H1 (cell line): Measurements from ENCODE around the gene ITGA11. TPM values are rescaled to one million over a fixed set of nuclear protein-coding genes. Genes with fewer than 3 reads are reported as not detected.

Experiments
- CTCF ChIA-PET: fragments of 300-600 bp; sonication (Branson Sonifier 250); formaldehyde crosslinking; loops from one replicate; lab custom pipeline; 2021; ENCODE audit not compliant: partially characterized antibody; lab: Charles Lee
- POLR2A ChIA-PET: fragments of 300-600 bp; sonication (Branson Sonifier 250); formaldehyde crosslinking; loops from one replicate; lab custom pipeline; 2021; ENCODE audit warnings: inconsistent platforms; ENCODE audit not compliant: partially characterized antibody; lab: Charles Lee
- DNase-seq, 2 experiments: peaks; one replicate each; pipeline versions ENCODE4 v3.0.0 to v3.0.0-alpha.2; 2010 to 2022; ENCODE audit warnings: low spot score in 2 of 2, low read depth in 1 of 2, mixed read lengths in 1 of 2
- FAIRE-seq: peaks from 2 replicates; lab custom pipeline; 2011; peaks lifted over from hg19 to GRCh38; lab: Jason Lieb, UNC
- H2AFZ ChIP-seq: 2 replicates; pipeline ENCODE4 v1.8.1; 2012; ENCODE audit warnings: low read length, inconsistent platforms
- H2AK5ac ChIP-seq: 2 replicates; pipeline ENCODE4 v1.6.1; 2013; ENCODE audit warnings: low read depth, low read length
- H2BK120ac ChIP-seq: replicated peaks from 2 replicates; pipeline ENCODE3; 2013; ENCODE audit warnings: low read depth, low read length, inconsistent platforms
- H2BK12ac ChIP-seq: 2 replicates; pipeline ENCODE4 v1.6.1; 2013; ENCODE audit warnings: low read depth, low read length
- H2BK15ac ChIP-seq: 2 replicates; pipeline ENCODE4 v1.6.1; 2013; ENCODE audit warnings: low read length
- H2BK20ac ChIP-seq: 2 replicates; pipeline ENCODE4 v1.6.1; 2013; ENCODE audit warnings: low read length
- H2BK5ac ChIP-seq: 2 replicates; pipeline ENCODE4 v1.6.1; 2013; ENCODE audit warnings: low read depth, low read length
- H3K14ac ChIP-seq: 2 replicates; pipeline ENCODE4 v1.6.1; 2013; ENCODE audit warnings: inconsistent platforms; ENCODE audit not compliant: insufficient read length
- H3K18ac ChIP-seq: 2 replicates; pipeline ENCODE4 v1.6.1; 2013; ENCODE audit warnings: low read length; ENCODE audit errors: extremely low read depth
- H3K23ac ChIP-seq: 2 replicates; pipeline ENCODE4 v1.6.1; 2013; ENCODE audit warnings: inconsistent platforms; ENCODE audit not compliant: insufficient read length
- H3K23me2 ChIP-seq: 2 replicates; pipeline ENCODE4 v1.6.1; 2013; ENCODE audit warnings: low read depth, low read length
- H3K27ac ChIP-seq: 2 replicates; pipeline ENCODE4 v1.6.1; 2011; ENCODE audit warnings: low read depth, low read length, inconsistent platforms
- H3K27me3 ChIP-seq, 4 experiments: replicated peaks in 1 of 4; 1 replicate in 1 of 4; 2 replicates in 3 of 4; pipeline versions ENCODE4 v1.6.1 to v1.8.1; 2011 to 2013; ENCODE audit warnings: low read length in 3 of 4, mild to moderate bottlenecking in 3 of 4, inconsistent platforms in 2 of 4, mixed read lengths in 2 of 4, moderate library complexity in 1 of 4; ENCODE audit not compliant: control insufficient read depth in 3 of 4, insufficient read depth in 3 of 4; ENCODE audit errors: extremely low read depth in 1 of 4
- H3K36me3 ChIP-seq, 4 experiments: 2 replicates each; pipeline versions ENCODE4 v1.6.1 to v1.8.1; 2011 to 2013; ENCODE audit warnings: mild to moderate bottlenecking in 4 of 4, low read length in 3 of 4, moderate library complexity in 2 of 4, control low read depth in 1 of 4, inconsistent platforms in 1 of 4; ENCODE audit not compliant: insufficient read depth in 4 of 4, control insufficient read depth in 2 of 4
- H3K4ac ChIP-seq: replicated peaks from 2 replicates; pipeline ENCODE3; 2013; ENCODE audit warnings: low read length, low read depth, mixed read lengths, inconsistent platforms; ENCODE audit not compliant: insufficient read length
- H3K4me1 ChIP-seq, 4 experiments: replicated peaks in 1 of 4; 1 replicate in 1 of 4; 2 replicates in 3 of 4; pipeline versions ENCODE4 v1.6.1 to v1.8.1; 2011 to 2013; ENCODE audit warnings: low read length in 3 of 4, inconsistent platforms in 2 of 4, mixed read lengths in 1 of 4; ENCODE audit not compliant: insufficient read depth in 4 of 4, control insufficient read depth in 3 of 4
- H3K4me2 ChIP-seq, 2 experiments: 2 replicates each; pipeline versions ENCODE4 v1.6.1 to v1.8.1; 2011 to 2013; ENCODE audit warnings: low read depth in 2 of 2, low read length in 2 of 2, control low read depth in 1 of 2, inconsistent platforms in 1 of 2, mild to moderate bottlenecking in 1 of 2; ENCODE audit not compliant: insufficient read depth in 1 of 2
- H3K4me3 ChIP-seq, 4 experiments: fragments of 200-600, 300-600 bp in 1 of 4; sonication (generic), shearing (Covaris generic), sonication (Bioruptor Twin) in 1 of 4; 2 replicates each; pipeline versions ENCODE4 v1.5.1 to v1.8.1; 2011 to 2016; ENCODE audit warnings: low read length in 4 of 4, low read depth in 3 of 4, control low read depth in 2 of 4, inconsistent platforms in 2 of 4, mild to moderate bottlenecking in 2 of 4, mixed read lengths in 1 of 4, moderate library complexity in 1 of 4; ENCODE audit not compliant: insufficient read depth in 2 of 4; ENCODE audit errors: extremely low read depth in 1 of 4
- H3K56ac ChIP-seq: replicated peaks from 2 replicates; pipeline ENCODE3; 2013; ENCODE audit warnings: low read depth, mild to moderate bottlenecking, mixed read lengths, low read length, inconsistent platforms; ENCODE audit not compliant: insufficient read length
- H3K79me1 ChIP-seq: 2 replicates; pipeline ENCODE4 v1.6.1; 2013; ENCODE audit warnings: low read depth, low read length, control low read depth
- H3K79me2 ChIP-seq, 2 experiments: 2 replicates each; pipeline versions ENCODE4 v1.6.1 to v1.8.1; 2012 to 2013; ENCODE audit warnings: low read length in 2 of 2, mild to moderate bottlenecking in 2 of 2, inconsistent platforms in 1 of 2; ENCODE audit not compliant: insufficient read depth in 2 of 2, control insufficient read depth in 1 of 2
- H3K9ac ChIP-seq, 4 experiments: replicated peaks in 1 of 4; 1 replicate in 1 of 4; 2 replicates in 3 of 4; pipeline versions ENCODE4 v1.6.1 to v1.8.1; 2011 to 2013; ENCODE audit warnings: low read depth in 3 of 4, low read length in 3 of 4, control low read depth in 2 of 4, mild to moderate bottlenecking in 2 of 4, moderate library complexity in 2 of 4, inconsistent platforms in 1 of 4; ENCODE audit errors: extremely low read depth in 1 of 4
- H3K9me3 ChIP-seq, 2 experiments: 2 replicates each; pipeline versions ENCODE4 v1.6.1 to v1.8.1; 2012 to 2013; ENCODE audit warnings: mild to moderate bottlenecking in 2 of 2, moderate library complexity in 2 of 2, control low read depth in 1 of 2, inconsistent platforms in 1 of 2, low read depth in 1 of 2, low read length in 1 of 2, mixed read lengths in 1 of 2; ENCODE audit not compliant: insufficient read depth in 2 of 2
- H4K20me1 ChIP-seq, 2 experiments: replicated peaks in 1 of 2; 2 replicates each; pipeline versions ENCODE3 to v1.8.1; 2011 to 2013; ENCODE audit warnings: inconsistent platforms in 2 of 2, low read length in 2 of 2, mild to moderate bottlenecking in 1 of 2; ENCODE audit not compliant: insufficient read depth in 2 of 2, control insufficient read depth in 1 of 2
- H4K5ac ChIP-seq: 2 replicates; pipeline ENCODE4 v1.6.1; 2013; ENCODE audit warnings: low read length, low read depth, mixed read lengths, inconsistent platforms; ENCODE audit not compliant: insufficient read length
- H4K8ac ChIP-seq: 2 replicates; pipeline ENCODE4 v1.8.0; 2013; ENCODE audit warnings: mild to moderate bottlenecking, moderate library complexity, low read length, inconsistent platforms; ENCODE audit not compliant: insufficient read depth; ENCODE audit errors: extremely low read depth
- H4K91ac ChIP-seq: replicated peaks from 2 replicates; pipeline ENCODE3; 2013; ENCODE audit warnings: low read length, mixed read lengths, inconsistent platforms; ENCODE audit not compliant: insufficient read length
- ASH2L ChIP-seq: fragments of 200-600, 300-600 bp; sonication (generic); IDR thresholded peaks from one replicate; pipeline ENCODE4 v1.7.1; 2017; ENCODE audit warnings: low read length
- CREB1 ChIP-seq: IDR thresholded peaks from 2 replicates; pipeline ENCODE4 v1.6.1; 2012; ENCODE audit warnings: inconsistent platforms
- GABPA ChIP-seq: IDR thresholded peaks from 2 replicates; pipeline ENCODE4 v1.6.1; 2011; ENCODE audit warnings: mild to moderate bottlenecking, low read length, moderate library complexity, borderline replicate concordance; ENCODE audit not compliant: insufficient read depth
- KDM5A ChIP-seq: fragments of 200-600 bp; IDR thresholded peaks from 2 replicates; pipeline ENCODE4 v1.7.1; 2012; ENCODE audit warnings: mild to moderate bottlenecking, low read length, inconsistent platforms, mixed read lengths
- WGBS, 2 experiments: shearing (Covaris generic) in 1 of 2; methylation state at CpG; one replicate each; pipeline versions ENCODE4 v1.1.6 to v1.1.7; 2013 to 2015; ENCODE audit warnings: low lambda C conversion rate in 2 of 2, mixed read lengths in 2 of 2, inconsistent platforms in 1 of 2, low coverage in 1 of 2, missing lambda C conversion rate in 1 of 2; ENCODE audit not compliant: insufficient replicate concordance in 2 of 2, insufficient coverage in 1 of 2, insufficient read length in 1 of 2; ENCODE audit errors: extremely low coverage in 1 of 2, missing lambda C conversion rate in 1 of 2; 5-methylcytosine and 5-hydroxymethylcytosine counted together
- polyA plus RNA-seq, 7 experiments: library from polyadenylated mRNA; depleted of rRNA in 3 of 7; stranded (reverse) in 5 of 7; unstranded in 2 of 7; fragments of >200 nt in 5 of 7; fragments of 200-250 nt in 2 of 7; gene quantifications; 1 replicate in 5 of 7; 2 replicates in 1 of 7; 4 replicates in 1 of 7; pipeline versions ENCODE4 v1.2.1 to v1.2.3, GENCODE V29; 2011 to 2013; ENCODE audit warnings: missing spikeins in 2 of 7, mixed read lengths in 2 of 7
- total RNA-seq: library from RNA; stranded (reverse); fragmentation: NEBNext Ultra II Directional; extraction: Animal tissue kit (Norgen Biotek cat#: 25700); gene quantifications from 2 replicates; pipeline ENCODE4 v1.2.1, GENCODE V29; 2021

The ITGA11 gene
- total and polyA plus RNA-seq, 2 of the 8 experiments (the other 6 are each of a cell fraction or from before 2014, with no cell fraction given), result 0.05 to 0.06 TPM

GRCh38 chr15:68414591-68414990, 17.4 kb downstream of the ITGA11 start:
- Histone ChIP-seq H3K9ac (no peak overlapping the region), H3K4me2 (no peak overlapping the region), H4K8ac (no peak overlapping the region), H3K23ac (no peak overlapping the region), H4K5ac (no peak overlapping the region), H2BK12ac (no peak overlapping the region), H4K20me1 (no peaks in the 10 kb centered on the region), H3K23me2 (no peaks in the 10 kb centered on the region; the same call in 1 of the 2 replicates), H3K27ac (no peak overlapping the region), H3K18ac (no peak overlapping the region), H3K4me3 (no peak overlapping the region), H3K9me3 (no peaks in the 10 kb centered on the region), H3K27me3 (no peaks in the 10 kb centered on the region), H2BK15ac (no peak overlapping the region), H2AK5ac (no peak overlapping the region), H3K56ac (no peak overlapping the region), H3K14ac (no peak overlapping the region), H2BK20ac (no peak overlapping the region), H3K79me1 (no peaks in the 10 kb centered on the region), H2AFZ (no peak overlapping the region), H3K36me3 (no peaks in the 10 kb centered on the region), H2BK120ac (no peak overlapping the region), H2BK5ac (no peak overlapping the region), H3K4ac (no peak overlapping the region), H4K91ac (no peak overlapping the region), H3K79me2 (no peaks in the 10 kb centered on the region), H3K4me1 (no peaks in the 10 kb centered on the region; a peak in 1 of 7 replicates)
- WGBS, 2 experiments, result 90% methylated on average over 8 of the region's 8 CpGs; no CpG with 5 or more reads in 1 of the 2 experiments
- TF ChIP-seq CREB1 (no peak), GABPA (no peak), ASH2L (no peak), KDM5A (no peak)
- POLR2A ChIA-PET, result no interaction called here
- FAIRE-seq (no peak), DNase-seq (peak in 1 of 2 experiments; percentile 42)
- CTCF ChIA-PET, result interaction anchor here (0.6 to 1.8 kb wide), 4 partner anchors 13 to 189 kb away, joined by 3 to 5 read pairs (median 4); no protein-coding TSS in a partner anchor
